BJ (cell line): ENCODE results near the gene SUSD6. TPM values are rescaled to one million over a fixed set of nuclear protein-coding genes. Genes with fewer than 3 reads are reported as not detected.
"Not testable (repeated sequence)": the region's sequence is repeated elsewhere in the genome, so short reads cannot be mapped to it uniquely, and the experiment has no call there.

Source experiments
- CTCF ChIA-PET: fragments of 350-600 bp; formaldehyde crosslinking; extraction: SDS; loops from one replicate; lab custom pipeline; 2021; ENCODE audit warnings: antibody characterized with exemption, inconsistent platforms; lab: Yijun Ruan, JAX
- POLR2A ChIA-PET: fragments of 300-600 bp; sonication (Branson Sonifier 250); formaldehyde crosslinking; extraction: SDS; loops from one replicate; lab custom pipeline; 2021; ENCODE audit warnings: antibody characterized with exemption; lab: Charles Lee
- DNase-seq: peaks from one replicate; pipeline ENCODE4 v3.0.0-alpha.2; 2011; ENCODE audit warnings: low read depth
- H3K27me3 ChIP-seq: 2 replicates; pipeline ENCODE4 v1.6.0; 2011; ENCODE audit warnings: low read length; ENCODE audit not compliant: control insufficient read depth, insufficient read depth
- H3K36me3 ChIP-seq: 2 replicates; pipeline ENCODE4 v1.5.1; 2011; ENCODE audit warnings: low read length; ENCODE audit not compliant: control insufficient read depth, insufficient read depth
- H3K4me3 ChIP-seq: 2 replicates; pipeline ENCODE4 v1.5.1; 2011; ENCODE audit warnings: low read depth, mild to moderate bottlenecking, control low read depth, low read length
- polyA plus RNA-seq: library from polyadenylated mRNA; depleted of rRNA; stranded (reverse); fragments of >200 nt; gene quantifications from 2 replicates; pipeline ENCODE4 v1.2.3, GENCODE V29; 2011
- TF ChIP-seq, protein P1 (sequence below): IDR thresholded peaks from 2 replicates; pipeline ENCODE4 v1.5.1; 2011; ENCODE audit warnings: low read depth, mild to moderate bottlenecking, control low read depth, inconsistent platforms, low read length, moderate library complexity; ENCODE audit not compliant: insufficient read depth

The SUSD6 gene
- polyA plus RNA-seq, 1 experiment, result 20.3 TPM

DNA sequence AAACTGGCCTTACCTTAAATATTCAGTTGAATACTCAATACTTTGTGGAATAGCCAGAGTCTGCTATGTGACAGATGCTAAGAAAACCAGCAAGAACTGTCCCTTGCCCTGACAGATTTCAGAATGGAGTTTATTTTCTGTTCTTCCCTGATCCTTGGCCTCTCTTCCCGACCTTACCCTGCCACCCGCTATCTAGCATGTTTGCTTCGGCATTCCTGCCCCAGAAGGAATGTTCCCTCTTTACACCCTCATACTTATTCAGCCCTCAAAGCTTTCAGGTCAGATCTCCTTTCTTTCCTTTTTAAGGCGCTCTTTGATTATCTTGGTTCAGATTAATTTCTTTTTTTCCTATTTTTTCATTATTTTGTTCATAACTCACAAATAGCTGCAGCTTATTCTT, 21.8 kb downstream of the SUSD6 start:
- ChIA-PET CTCF (interaction anchor here (0.6 kb wide), 1 partner anchor 93 kb away, joined by 3 read pairs; no protein-coding TSS in a partner anchor), POLR2A (no interaction called here)
- TF ChIP-seq, protein P1, sequence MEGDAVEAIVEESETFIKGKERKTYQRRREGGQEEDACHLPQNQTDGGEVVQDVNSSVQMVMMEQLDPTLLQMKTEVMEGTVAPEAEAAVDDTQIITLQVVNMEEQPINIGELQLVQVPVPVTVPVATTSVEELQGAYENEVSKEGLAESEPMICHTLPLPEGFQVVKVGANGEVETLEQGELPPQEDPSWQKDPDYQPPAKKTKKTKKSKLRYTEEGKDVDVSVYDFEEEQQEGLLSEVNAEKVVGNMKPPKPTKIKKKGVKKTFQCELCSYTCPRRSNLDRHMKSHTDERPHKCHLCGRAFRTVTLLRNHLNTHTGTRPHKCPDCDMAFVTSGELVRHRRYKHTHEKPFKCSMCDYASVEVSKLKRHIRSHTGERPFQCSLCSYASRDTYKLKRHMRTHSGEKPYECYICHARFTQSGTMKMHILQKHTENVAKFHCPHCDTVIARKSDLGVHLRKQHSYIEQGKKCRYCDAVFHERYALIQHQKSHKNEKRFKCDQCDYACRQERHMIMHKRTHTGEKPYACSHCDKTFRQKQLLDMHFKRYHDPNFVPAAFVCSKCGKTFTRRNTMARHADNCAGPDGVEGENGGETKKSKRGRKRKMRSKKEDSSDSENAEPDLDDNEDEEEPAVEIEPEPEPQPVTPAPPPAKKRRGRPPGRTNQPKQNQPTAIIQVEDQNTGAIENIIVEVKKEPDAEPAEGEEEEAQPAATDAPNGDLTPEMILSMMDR, result no peak
- Histone ChIP-seq H3K27me3 (no peaks in the 10 kb centered on the region), H3K4me3 (no peak overlapping the region), H3K36me3 (no peaks in the 10 kb centered on the region)
- DNase-seq, result no peak

DNA sequence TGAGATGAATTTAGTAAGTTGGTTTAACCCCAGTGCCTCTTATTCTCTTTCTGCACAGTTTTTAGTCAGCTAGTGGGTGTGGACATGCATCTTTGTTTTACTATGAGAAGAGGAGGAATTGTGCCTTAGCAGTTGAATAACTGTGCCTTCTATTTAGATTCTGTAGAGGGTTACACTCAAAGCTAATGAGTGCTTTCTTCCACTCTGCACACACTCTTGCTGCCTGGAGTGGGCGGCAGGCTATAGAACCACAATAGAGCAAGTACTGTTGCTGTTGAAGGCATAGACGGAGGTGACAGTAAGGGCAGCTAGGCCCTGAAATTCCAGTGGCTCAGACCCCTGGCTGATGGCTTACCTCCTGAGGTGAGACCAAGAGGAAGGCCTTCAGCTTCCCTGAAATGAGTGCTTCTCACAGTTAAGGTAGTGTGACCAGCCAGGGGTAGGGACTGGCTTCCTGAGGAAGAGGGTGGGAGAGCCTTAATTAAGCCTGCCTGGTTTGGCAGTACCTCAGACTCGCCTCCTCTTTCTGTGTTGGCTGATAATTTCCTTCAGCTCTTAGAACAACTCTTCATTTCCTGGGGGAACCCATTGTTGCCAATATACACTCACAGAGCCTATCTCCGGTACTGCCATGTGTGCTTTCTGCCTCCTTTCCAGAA, 24.7 kb downstream of the SUSD6 start:
- no peaks in the 10 kb centered on the region for H3K27me3 ChIP-seq
- H3K36me3 ChIP-seq, result no peaks in the 10 kb centered on the region
- TF ChIP-seq, protein P1, result no peak
- ChIA-PET CTCF (interaction anchor here (1.2 to 1.5 kb wide), 2 partner anchors 19 to 91 kb away, joined by 3 to 4 read pairs; no protein-coding TSS in a partner anchor), POLR2A (no interaction called here)
- DNase-seq, result no peak
- no peak overlapping the region for H3K4me3 ChIP-seq

DNA sequence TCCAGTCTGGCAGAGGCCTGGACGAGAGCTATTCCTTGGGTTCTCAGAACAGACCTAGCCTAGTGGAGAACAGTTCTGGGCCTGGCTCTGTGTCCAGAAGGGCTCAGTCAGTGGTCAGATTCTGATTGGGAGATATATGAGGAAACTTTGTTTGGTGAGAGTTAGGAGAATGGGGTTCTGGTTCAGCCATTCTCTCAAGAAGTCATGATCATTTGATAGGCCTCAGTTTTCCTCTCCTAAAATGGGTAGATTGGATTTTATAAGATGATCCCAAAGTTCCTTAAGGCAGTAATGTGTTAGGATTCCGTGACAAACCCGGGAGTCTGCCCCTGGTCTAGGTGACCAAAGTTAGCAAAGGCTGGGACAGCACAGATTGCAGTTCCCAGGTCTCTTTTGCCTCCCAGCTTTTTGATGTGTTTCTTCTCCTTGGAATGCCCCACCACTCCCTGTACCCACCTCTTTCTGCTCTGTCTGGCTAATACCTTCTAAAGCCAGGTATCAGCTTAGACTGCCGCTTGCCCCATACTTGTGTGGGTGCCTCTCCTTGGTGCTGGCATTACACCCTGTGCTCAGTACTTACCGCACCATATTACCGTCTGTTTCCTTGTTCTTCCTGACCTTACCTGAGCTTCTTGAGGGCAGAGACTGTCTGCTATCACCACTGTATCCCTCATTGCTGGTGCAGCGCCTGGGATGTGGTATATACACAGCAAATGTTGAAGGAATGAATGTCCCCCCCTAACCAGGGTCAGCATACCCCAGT, 25.5 kb downstream of the SUSD6 start:
- CTCF ChIA-PET, result interaction anchor here (1.2 to 1.5 kb wide), 3 partner anchors 16 to 90 kb away, joined by 3 to 4 read pairs (median 3); no protein-coding TSS in a partner anchor

DNA sequence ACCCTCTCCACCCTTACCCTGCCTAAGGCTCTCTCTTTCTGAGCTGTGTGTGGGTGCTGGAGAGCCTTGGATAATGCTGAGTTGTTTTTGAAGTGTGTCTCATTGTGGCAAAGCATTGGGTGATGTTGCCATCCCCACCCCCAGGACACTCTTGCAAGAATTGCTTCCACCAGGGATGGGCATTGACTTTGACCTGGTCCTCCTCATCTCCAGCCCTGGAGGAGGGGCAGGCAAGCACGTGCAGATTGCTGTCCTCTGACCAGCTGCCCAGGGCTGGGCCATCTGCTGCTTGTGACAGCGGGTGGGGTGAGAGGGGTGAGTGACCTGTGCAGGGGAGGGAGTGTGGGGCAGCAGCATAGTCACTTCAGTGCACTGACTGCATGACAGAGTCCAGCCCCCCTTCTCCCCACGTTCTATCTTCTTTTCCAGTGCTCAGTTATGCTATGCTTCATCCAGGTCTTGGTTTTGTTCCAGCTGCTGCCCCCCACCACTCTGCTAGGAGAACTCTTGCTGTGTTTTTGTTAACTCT, 26.2 kb downstream of the SUSD6 start:
- no peaks in the 10 kb centered on the region for H3K27me3 ChIP-seq
- ChIA-PET POLR2A (no interaction called here), CTCF (interaction anchor here (1.3 kb wide), 2 partner anchors 16 to 24 kb away, joined by 3 read pairs; no protein-coding TSS in a partner anchor)
- no peak overlapping the region for H3K4me3 ChIP-seq
- TF ChIP-seq, protein P1, result no peak
- no peaks in the 10 kb centered on the region; the same call in none of the 2 replicates for H3K36me3 ChIP-seq
- no peak for DNase-seq

More for the DNA sequence above, 25.5 kb downstream of the SUSD6 start:
- POLR2A ChIA-PET, result no interaction called here
- DNase-seq, result no peak
- no peaks in the 10 kb centered on the region for H3K27me3 ChIP-seq
- H3K4me3 ChIP-seq, result no peak overlapping the region
- TF ChIP-seq, protein P1, result no peak
- H3K36me3 ChIP-seq, result no peaks in the 10 kb centered on the region; the same call in 1 of the 2 replicates

DNA sequence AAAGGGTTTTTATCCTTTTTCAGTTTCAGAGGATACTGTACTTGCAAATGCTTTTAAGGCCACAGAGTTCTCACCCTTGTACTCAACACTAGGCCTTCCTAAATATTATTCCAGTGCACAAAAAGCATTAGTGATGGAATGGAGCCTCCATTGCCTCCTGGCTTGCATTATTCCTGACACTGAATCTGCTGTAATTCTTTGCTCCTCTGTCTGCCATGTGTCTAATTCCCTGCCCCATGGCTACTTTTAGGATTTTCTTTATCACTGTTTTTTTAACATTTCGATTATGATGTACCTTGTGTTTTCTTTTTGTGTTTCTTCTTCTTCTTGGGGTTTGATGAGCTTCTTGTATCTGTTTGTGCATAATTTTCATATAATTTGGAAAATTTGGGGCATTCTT, 29.5 kb downstream of the SUSD6 start:
- H3K27me3 ChIP-seq, result no peaks in the 10 kb centered on the region
- ChIA-PET POLR2A (no interaction called here), CTCF (interaction anchor here (1.0 kb wide), 1 partner anchor 56 kb away, joined by 3 read pairs; no protein-coding TSS in a partner anchor)
- no peak for DNase-seq
- H3K4me3 ChIP-seq, result no peak overlapping the region
- TF ChIP-seq, protein P1, result no peak
- no peaks in the 10 kb centered on the region; the same call in none of the 2 replicates for H3K36me3 ChIP-seq

DNA sequence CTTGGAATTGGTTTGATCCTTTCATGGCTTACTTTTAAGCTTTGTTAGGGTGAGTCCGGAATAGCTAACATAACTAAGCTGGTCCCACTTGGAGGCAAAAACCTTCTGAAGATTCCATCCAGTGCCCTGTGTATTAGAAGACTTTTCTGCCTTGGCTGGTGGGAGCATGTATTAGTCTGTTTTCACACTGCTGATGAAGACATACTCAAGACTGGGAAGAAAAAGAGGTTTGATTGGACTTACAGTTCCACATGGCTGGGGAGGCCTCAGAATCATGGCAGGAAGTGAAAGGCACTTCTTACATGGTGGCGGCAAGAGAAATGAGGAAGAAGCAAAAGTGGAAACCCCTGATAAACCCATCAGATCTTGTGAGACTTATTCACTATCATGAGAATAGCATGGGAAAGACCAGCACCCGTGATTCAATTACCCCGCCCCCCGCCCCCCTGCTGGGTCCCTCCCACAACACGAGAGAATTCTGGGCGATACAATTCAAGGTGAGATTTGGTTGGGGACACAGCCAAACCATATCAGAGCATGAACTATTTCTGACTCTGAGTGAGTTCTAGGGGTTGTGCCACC, 30.9 kb downstream of the SUSD6 start:
- DNase-seq, H3K4me3 ChIP-seq, H3K36me3 ChIP-seq, CTCF ChIA-PET, H3K27me3 ChIP-seq, POLR2A ChIA-PET: not testable (repeated sequence)
